Activated T-helper 1 cell treated with anti-CD3 and anti-CD28 coated beads, Interleukin-12 subunit alpha, Interleukin-12 subunit beta, Interleukin-2, Interleukin-4 antibody, amounts not matched to agents 30 ng/mL and 10 ng/mL and 1 ng/mL, durations not matched to agents 14 hours and 24 hours and 36 hours (primary cell): ENCODE measurements around the gene PTPN1. TPM values are rescaled to one million over a fixed set of nuclear protein-coding genes. Genes with fewer than 3 reads are reported as not detected.
"Not testable (repeated sequence)": the region's sequence is repeated elsewhere in the genome, so short reads cannot be mapped to it uniquely, and the experiment has no call there.

Source experiments
- DNase-seq: peaks from one replicate; pipeline ENCODE4 v3.0.0; 2021; ENCODE audit warnings: low spot score
- H3K27ac Mint-ChIP-seq: one replicate; pipeline ENCODE4 v1.8.0; 2021; ENCODE audit warnings: mild to moderate bottlenecking, mixed read lengths
- H3K27me3 Mint-ChIP-seq: one replicate; pipeline ENCODE4 v1.8.0; 2022; ENCODE audit warnings: mild to moderate bottlenecking, moderate library complexity, mixed read lengths; ENCODE audit not compliant: insufficient read depth
- H3K36me3 Mint-ChIP-seq: one replicate; pipeline ENCODE4 v1.8.0; 2021; ENCODE audit warnings: low read depth, mixed read lengths
- H3K4me1 Mint-ChIP-seq: one replicate; pipeline ENCODE4 v1.8.0; 2021; ENCODE audit warnings: low read depth, mixed read lengths
- H3K4me3 Mint-ChIP-seq: one replicate; pipeline ENCODE4 v1.8.0; 2021; ENCODE audit warnings: mild to moderate bottlenecking, moderate library complexity, mixed read lengths
- H3K9me3 Mint-ChIP-seq: one replicate; pipeline ENCODE4 v1.8.0; 2021; ENCODE audit warnings: mixed read lengths
- intact Hi-C: fragments of 100-400 bp; cut with micrococcal nuclease; formaldehyde crosslinking; loops from one replicate; pipeline ENCODE4 v1.15.1; 2024
- total RNA-seq: library from RNA; stranded (reverse); gene quantifications from 2 replicates; pipeline ENCODE4 v1.2.3, GENCODE V29; 2022

PTPN1 gene
- total RNA-seq, 1 donor from 2014 or later: 60.0 TPM

- no peaks in the 10 kb centered on the region for H3K4me1 Mint-ChIP-seq
- H3K36me3 Mint-ChIP-seq: peaks cover 2% of the 10 kb centered on the region
- no peaks in the 10 kb centered on the region for H3K9me3 Mint-ChIP-seq
- no peak overlapping the region for H3K27ac Mint-ChIP-seq
- no peak overlapping the region for H3K4me3 Mint-ChIP-seq
- H3K27me3 Mint-ChIP-seq: peaks cover 3% of the 10 kb centered on the region
- DNase-seq: no peak
- intact Hi-C loops: no loop called here
Observed at GRCh38 chr20:50594231-50594590, 84.0 kb downstream of the PTPN1 start.

DNA sequence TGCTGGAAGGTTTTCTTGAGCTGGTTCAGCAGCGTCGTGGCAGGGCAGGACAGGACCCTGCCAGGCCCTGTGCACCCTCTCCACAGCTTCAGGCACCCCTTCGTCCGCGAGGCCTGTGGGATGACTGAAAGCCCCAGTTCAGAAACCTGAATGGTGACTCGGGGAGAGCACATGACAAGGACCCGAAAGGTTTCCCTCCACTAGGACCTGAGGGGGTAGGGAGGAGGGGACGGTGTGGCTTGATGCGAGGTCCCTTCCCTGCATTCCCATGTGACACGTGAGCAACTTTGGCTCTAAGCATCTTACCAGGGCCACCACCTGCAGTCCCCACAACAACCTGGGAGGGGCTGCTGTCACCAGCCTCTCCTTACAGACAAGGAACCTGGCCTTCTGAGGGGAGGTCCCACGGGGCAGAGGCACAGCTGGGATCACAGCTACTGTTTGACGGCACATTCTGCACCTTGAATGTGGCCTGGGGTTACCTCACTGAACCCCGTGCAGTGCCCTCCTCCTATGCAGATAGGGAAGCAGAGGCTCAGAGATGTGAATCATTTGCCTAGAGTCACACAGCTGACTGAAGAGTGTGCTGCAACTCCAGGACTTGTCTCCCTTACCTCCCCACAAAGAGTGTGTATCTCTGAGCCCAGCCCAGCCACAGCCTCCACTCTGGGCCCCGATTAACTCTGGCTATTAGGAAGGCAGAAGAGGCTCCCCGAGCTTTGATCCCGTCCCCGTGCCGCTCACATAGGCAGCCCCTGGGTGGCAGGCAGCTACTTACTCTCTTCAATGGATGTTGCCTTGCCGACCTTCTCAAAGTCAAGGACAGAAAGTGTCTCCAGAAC lies 84.6 kb downstream of the PTPN1 start:
- Mint-ChIP-seq H3K4me3 (no peak overlapping the region), H3K27me3 (peaks cover 3% of the 10 kb centered on the region), H3K4me1 (no peaks in the 10 kb centered on the region), H3K27ac (no peak overlapping the region), H3K9me3 (no peaks in the 10 kb centered on the region), H3K36me3 (peaks cover 2% of the 10 kb centered on the region)
- intact Hi-C loops: no loop called here
- no peak for DNase-seq

DNA sequence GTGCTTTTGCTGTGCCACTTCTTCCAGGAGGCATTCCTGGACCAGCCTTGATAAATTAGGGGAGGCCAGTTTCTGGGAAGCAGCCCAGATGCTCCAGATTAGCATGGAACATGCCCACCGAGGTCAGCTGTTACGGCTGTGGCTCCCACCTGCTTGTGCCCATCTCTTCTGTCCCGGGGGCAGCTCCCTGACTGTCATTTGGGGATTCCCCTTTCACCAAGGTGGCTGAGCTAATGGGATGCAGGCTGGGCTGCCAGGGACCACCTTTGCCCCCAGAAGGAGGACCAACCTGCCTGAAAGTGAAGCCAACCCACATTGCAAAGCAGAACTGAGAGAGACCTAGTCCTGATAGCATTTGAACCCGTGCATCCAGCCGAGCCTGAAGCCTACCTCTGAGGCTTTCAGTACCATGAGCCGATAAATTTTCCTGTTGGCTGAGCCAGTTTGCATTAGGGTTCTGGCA lies 85.3 kb downstream of the PTPN1 start:
- Mint-ChIP-seq H3K4me1 (no peaks in the 10 kb centered on the region), H3K27me3 (peaks cover 3% of the 10 kb centered on the region), H3K27ac (no peak overlapping the region)

DNA sequence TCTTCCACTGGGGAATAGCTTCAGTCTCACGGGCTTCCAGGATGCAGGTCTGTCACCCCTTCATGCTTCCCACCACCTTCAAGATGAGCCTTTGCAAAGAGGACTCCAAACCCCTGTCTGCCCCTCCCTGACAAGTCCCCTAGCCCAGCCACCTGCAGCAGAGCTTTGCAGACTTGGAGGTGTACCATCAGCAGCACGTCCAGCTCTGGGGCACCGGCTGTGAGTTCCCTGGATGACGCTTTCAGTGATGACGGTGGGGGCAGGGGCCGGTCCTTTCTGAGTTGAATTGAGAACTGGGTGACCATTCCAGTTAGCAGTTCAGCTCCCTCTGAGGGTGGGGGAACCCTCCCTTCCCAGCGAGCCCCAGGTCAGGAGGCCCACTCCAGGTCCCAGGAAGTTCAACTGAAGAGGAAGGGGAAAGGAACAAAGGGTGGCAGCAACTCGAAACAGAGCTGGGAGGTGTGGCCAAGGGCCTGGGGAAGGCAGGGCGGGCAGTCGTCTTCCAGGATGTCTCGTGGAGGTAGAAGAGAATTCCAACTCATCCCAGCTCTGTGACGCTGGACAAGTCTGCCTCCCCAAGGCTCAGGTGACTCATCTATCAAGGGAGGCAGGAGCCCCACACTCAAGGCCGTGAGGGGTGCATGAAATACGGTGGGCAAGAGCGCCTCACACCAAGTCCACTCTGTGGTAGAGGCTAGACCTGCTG lies 86.0 kb downstream of the PTPN1 start:
- intact Hi-C loops: no loop called here
- no peak overlapping the region for H3K4me3 Mint-ChIP-seq
- no peak overlapping the region for H3K27ac Mint-ChIP-seq
- no peaks in the 10 kb centered on the region for H3K4me1 Mint-ChIP-seq
- no peaks in the 10 kb centered on the region for H3K9me3 Mint-ChIP-seq
- no peak for DNase-seq
- H3K27me3 Mint-ChIP-seq: peaks cover 3% of the 10 kb centered on the region
- H3K36me3 Mint-ChIP-seq: no peaks in the 10 kb centered on the region

More for the DNA sequence above, 85.3 kb downstream of the PTPN1 start:
- no peak overlapping the region for H3K4me3 Mint-ChIP-seq
- intact Hi-C loops: no loop called here
- peaks cover 1% of the 10 kb centered on the region for H3K36me3 Mint-ChIP-seq
- H3K9me3 Mint-ChIP-seq: no peaks in the 10 kb centered on the region
- DNase-seq: no peak

DNA sequence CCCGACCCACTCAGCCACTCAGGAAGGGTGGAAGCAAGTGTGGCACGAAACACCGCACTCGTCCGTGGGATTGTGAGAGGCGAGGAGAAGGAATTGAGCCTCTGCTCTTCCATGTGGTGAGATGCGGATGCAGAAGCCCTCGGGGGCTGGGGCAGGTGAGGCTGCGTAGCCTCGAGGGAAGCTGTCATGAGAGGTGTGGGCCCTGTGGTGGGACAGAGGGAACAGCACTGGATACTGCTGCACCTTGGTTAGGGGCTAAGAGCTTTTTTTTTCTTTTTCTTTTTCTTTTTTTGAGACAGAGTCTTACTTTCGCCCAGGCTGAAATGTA lies 86.5 kb downstream of the PTPN1 start:
- DNase-seq: no peak
- Mint-ChIP-seq H3K27me3 (peaks cover 3% of the 10 kb centered on the region), H3K4me3 (no peak overlapping the region), H3K9me3 (no peaks in the 10 kb centered on the region), H3K36me3 (no peaks in the 10 kb centered on the region), H3K4me1 (no peaks in the 10 kb centered on the region), H3K27ac (no peak overlapping the region)
- intact Hi-C loops: no loop called here

- intact Hi-C loops: no loop called here
- H3K9me3 Mint-ChIP-seq: no peaks in the 10 kb centered on the region
- H3K27ac Mint-ChIP-seq: no peak overlapping the region
- no peak for DNase-seq
- no peaks in the 10 kb centered on the region for H3K36me3 Mint-ChIP-seq
- no peak overlapping the region for H3K4me3 Mint-ChIP-seq
- peaks cover 3% of the 10 kb centered on the region for H3K27me3 Mint-ChIP-seq
- H3K4me1 Mint-ChIP-seq: no peaks in the 10 kb centered on the region
Observed at GRCh38 chr20:50597406-50597969, 87.3 kb downstream of the PTPN1 start.

- Mint-ChIP-seq H3K4me1 (no peaks in the 10 kb centered on the region), H3K9me3 (no peaks in the 10 kb centered on the region), H3K27me3 (peaks cover 3% of the 10 kb centered on the region), H3K4me3 (no peak overlapping the region), H3K27ac (no peak overlapping the region), H3K36me3 (no peaks in the 10 kb centered on the region)
- intact Hi-C loops: no loop called here
- no peak for DNase-seq
Observed at GRCh38 chr20:50598074-50598473, 87.9 kb downstream of the PTPN1 start.

DNA sequence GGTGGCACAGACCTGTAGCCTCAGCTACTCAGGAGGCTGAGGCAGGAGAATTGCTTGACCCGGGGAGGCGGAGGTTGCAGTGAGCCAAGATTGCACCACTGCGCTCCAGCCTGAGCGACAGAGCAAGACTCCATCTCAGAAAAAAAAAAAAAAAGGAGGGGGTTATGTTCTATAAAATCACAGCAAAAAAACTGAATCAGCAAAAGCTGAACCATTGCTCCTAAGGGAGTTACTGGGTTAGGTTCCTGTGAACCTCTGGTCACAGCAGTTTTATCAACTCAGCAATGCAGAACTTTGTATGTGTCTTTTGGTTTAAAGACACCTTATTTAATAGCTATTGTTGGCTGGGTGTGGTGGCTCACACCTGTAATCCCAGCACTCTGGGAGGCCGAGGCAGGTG lies 88.6 kb downstream of the PTPN1 start:
- H3K27ac Mint-ChIP-seq, H3K4me1 Mint-ChIP-seq, DNase-seq, H3K27me3 Mint-ChIP-seq, H3K36me3 Mint-ChIP-seq, H3K4me3 Mint-ChIP-seq, intact Hi-C loops, H3K9me3 Mint-ChIP-seq: not testable (repeated sequence)

DNA sequence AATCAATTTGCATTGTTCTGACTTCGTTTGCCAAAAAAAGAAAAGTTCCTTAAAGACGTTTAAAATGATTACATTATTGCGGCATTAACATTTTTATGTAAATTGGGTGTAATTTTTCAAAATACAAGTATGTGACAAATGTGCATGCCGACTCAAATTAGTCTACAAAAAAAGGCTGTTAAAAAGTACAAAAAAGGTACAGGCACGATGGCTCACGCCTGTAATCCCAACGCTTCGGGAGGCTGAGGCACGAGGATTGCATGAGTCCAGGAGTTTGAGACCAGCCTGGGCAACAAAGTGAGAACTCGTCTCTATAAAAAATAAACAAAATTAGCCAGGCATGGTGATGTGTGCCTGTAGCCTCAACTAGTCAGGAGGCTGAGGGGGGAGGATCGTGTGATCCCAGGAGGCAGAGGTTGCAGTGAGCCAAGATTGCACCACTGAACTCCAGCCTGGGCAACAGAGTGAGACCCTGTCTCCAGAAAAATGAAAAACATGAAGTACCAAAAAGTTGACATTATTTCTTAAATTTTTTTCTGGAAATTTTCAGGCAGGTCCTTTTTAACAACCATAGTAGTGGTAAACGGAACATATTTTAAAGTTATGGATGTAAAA lies 90.2 kb downstream of the PTPN1 start:
- no peak overlapping the region for H3K4me3 Mint-ChIP-seq
- H3K9me3 Mint-ChIP-seq: no peaks in the 10 kb centered on the region
- intact Hi-C loops: no loop called here
- DNase-seq: no peak
- no peaks in the 10 kb centered on the region for H3K4me1 Mint-ChIP-seq
- H3K36me3 Mint-ChIP-seq: no peaks in the 10 kb centered on the region
- H3K27me3 Mint-ChIP-seq: peaks cover 3% of the 10 kb centered on the region
- H3K27ac Mint-ChIP-seq: no peak overlapping the region

DNA sequence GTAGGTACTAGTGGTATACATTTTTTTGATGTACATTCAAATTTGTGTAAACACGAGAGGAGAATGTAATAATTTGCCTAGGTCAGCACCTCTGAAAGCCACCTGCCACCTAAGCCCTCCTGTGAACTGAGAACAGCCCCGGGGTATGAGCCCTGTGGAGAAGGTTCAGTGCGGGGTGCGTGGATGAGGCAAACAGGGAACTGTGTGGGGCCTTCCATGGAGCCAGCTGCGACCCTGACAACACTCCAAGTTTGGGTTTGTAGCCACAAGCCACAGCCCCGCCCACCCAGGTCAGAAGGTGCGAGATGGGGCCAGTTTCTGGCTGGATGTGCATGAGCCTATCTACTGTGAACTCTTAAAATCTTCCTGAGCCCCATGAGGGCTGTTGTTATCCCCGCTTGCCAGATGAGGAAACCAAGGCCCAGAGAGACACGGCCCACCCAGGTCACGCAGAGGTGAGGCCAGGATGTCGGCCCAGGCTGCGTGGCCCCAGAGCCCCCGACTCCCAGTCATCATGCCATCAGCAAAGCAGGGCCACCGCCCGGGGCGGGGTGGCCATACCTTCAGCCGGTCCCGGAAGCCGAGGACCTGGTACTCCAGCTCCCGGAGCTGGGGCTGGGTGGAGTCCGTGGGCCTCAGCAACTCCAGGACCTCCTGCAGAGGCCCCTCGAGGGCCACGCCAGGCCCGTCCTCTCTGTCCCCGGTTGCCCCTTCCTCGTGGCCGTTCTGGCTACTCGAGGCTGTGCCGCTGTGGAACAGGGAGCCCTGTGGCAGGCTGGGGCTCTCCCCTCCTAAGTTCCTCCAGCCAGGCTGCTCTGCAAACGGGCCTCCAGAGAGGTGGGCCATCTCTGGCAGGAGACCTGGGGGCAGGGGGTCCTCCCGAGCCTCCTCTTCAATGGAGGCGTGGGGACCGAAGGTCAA lies 91.6 kb downstream of the PTPN1 start:
- Mint-ChIP-seq H3K4me1 (no peaks in the 10 kb centered on the region), H3K36me3 (no peaks in the 10 kb centered on the region), H3K27ac (no peak overlapping the region)

DNA sequence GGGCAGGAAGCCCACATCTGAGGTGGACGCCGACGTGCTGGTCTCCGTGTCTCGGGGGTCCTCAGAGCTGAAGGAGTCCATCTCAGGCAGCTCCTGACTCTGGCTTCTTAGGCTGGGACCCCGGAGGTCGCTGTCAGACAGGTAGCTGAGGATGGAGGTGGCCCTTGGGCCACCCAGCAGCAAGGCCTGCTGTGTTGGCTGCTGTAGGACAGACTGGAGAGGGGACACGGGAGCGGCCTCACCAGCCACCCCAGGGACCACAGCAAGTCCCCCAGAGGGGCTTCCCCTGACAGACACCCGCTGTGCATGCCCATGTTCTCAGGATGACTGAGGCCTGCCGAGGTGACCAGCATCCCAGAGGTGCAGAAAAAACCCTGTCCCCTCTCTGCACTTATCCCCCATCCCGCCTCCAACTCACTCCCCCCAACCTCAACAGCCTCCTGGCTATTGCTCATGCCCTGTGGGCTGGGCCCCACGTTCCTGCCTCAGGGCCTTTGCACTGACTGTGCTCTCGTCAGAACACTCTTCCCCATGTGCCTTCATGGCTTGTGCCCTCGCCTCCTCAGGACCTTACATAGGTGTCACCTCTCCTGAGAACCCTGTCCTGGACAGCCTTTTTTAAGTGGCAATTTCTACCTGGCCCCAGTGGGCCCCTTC lies 92.4 kb downstream of the PTPN1 start:
- H3K36me3 Mint-ChIP-seq: no peaks in the 10 kb centered on the region
- no peak overlapping the region for H3K27ac Mint-ChIP-seq
- peaks cover 3% of the 10 kb centered on the region for H3K27me3 Mint-ChIP-seq
- H3K9me3 Mint-ChIP-seq: no peaks in the 10 kb centered on the region
- DNase-seq: no peak
- no peak overlapping the region for H3K4me3 Mint-ChIP-seq
- H3K4me1 Mint-ChIP-seq: no peaks in the 10 kb centered on the region
- intact Hi-C loops: no loop called here

More for the DNA sequence above, 91.6 kb downstream of the PTPN1 start:
- H3K9me3 Mint-ChIP-seq: no peaks in the 10 kb centered on the region
- intact Hi-C loops: no loop called here
- DNase-seq: no peak
- H3K4me3 Mint-ChIP-seq: no peak overlapping the region
- peaks cover 3% of the 10 kb centered on the region for H3K27me3 Mint-ChIP-seq

- DNase-seq: no peak
- H3K9me3 Mint-ChIP-seq: no peaks in the 10 kb centered on the region
- H3K27me3 Mint-ChIP-seq: no peaks in the 10 kb centered on the region
- H3K4me3 Mint-ChIP-seq: no peak overlapping the region
- no peak overlapping the region for H3K27ac Mint-ChIP-seq
- intact Hi-C loops: no loop called here
- no peaks in the 10 kb centered on the region for H3K4me1 Mint-ChIP-seq
- H3K36me3 Mint-ChIP-seq: no peaks in the 10 kb centered on the region
Observed at GRCh38 chr20:50604451-50604850, 94.3 kb downstream of the PTPN1 start.
